ENCODE data around the gene TMPRSS9. TPM values are rescaled to one million over a fixed set of nuclear protein-coding genes. Genes with fewer than 3 reads are reported as not detected.

TMPRSS9 gene
- total and polyA plus RNA-seq, 2 of the 13 experiments (the other 11 are each of a cell fraction or from before 2014, with no cell fraction given) = 2.5 to 5.2 TPM

DNA sequence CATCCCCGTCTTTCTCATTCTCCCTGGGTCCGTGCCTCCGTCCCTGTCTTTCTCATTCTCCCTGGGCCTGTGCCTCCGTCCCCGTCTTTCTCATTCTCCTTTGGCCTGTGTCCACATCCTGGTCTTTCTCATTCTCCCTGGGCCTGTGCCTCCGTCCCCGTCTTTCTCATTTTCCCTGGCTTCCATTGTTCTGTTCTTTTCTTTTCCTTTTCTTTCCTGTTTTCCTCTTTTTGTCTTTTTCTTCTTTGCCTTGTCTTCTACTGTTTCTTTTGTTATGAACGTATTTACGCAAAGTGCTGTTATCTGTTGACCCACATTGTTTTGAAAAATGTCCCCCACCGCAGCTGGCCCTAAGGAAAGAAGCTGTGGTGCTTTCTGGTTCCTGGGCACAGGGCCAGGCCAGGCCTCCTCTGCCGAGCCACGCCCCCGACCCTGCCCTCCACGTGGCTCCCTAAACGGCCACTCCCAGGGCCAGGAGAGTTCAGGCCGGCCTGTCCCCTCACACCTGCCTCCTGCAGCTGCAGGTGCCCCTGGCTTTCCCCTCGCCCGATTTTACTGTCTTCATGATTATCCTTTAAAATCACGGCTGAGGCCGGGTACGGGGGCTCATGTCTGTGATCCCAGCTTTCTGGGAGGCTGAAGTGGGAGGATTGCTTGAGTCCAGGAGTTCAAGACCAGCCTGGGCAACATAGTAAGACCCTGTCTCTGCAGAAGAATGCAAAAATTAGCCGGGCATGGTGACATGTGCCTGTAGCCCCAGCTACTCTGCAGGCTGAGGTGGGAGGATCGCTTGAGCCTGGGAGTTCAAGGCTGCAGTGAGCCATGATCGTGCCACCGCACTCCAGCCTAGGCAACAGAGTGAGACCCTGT lies 14.0 kb upstream of the TMPRSS9 start:
- 75% methylated on average over 25 of the region's 25 CpGs for WGBS (ENCODE audit: low lambda C conversion rate)
- no peak overlapping the region for H3K9ac ChIP-seq (ENCODE audit: insufficient read depth, low read depth, low read length)
- no peaks in the 10 kb centered on the region for H3K27me3 ChIP-seq (ENCODE audit: control insufficient read depth in 1 of 2, insufficient read depth in 2 of 2, low read length in 2 of 2)
- ChIA-PET CTCF (ENCODE audit: low intra/inter-chr PET ratio, low total read pairs) (no interaction called here), POLR2A (no interaction called here)
- intact Hi-C loops (cut with micrococcal nuclease; ENCODE audit: unreplicated experiment) = no loop called here
- TF ChIP-seq PHF20 (CRISPR knock-in tag; IDR thresholded peaks at IDR 0.05) (no peak), SRY (CRISPR knock-in tag; IDR thresholded peaks at IDR 0.05) (no peak), NFKB2 (CRISPR knock-in tag; IDR thresholded peaks at IDR 0.05; ENCODE audit: borderline replicate concordance) (no peak), SNAPC2 (CRISPR knock-in tag; IDR thresholded peaks at IDR 0.05) (no peak), ZNF629 (CRISPR knock-in tag; conservative IDR thresholded peaks at IDR 0.05) (no peak), NONO (IDR thresholded peaks at IDR 0.05) (no peak), NONO (CRISPR knock-in tag; conservative IDR thresholded peaks at IDR 0.05) (no peak), ARNT2 (CRISPR knock-in tag; IDR thresholded peaks at IDR 0.05; ENCODE audit: low read depth) (no peak), SMAD9 (CRISPR knock-in tag; IDR thresholded peaks at IDR 0.05) (no peak), SOX5 (CRISPR knock-in tag; IDR thresholded peaks at IDR 0.05; ENCODE audit: borderline replicate concordance) (0 out of 2 replicates have a peak, but pooled peaks have one; percentile 40), SOX13 (IDR thresholded peaks at IDR 0.05) (no peak), SOX13 (CRISPR knock-in tag; conservative IDR thresholded peaks at IDR 0.05 in 1 of 2, IDR thresholded peaks at IDR 0.05 in 1 of 2) (peak in 1 of 2 experiments; percentile 51; a peak in 2 of 4 replicates), TRIM24 (CRISPR knock-in tag; IDR thresholded peaks at IDR 0.05) (no peak)
- TF ChIP-seq, protein P1, sequence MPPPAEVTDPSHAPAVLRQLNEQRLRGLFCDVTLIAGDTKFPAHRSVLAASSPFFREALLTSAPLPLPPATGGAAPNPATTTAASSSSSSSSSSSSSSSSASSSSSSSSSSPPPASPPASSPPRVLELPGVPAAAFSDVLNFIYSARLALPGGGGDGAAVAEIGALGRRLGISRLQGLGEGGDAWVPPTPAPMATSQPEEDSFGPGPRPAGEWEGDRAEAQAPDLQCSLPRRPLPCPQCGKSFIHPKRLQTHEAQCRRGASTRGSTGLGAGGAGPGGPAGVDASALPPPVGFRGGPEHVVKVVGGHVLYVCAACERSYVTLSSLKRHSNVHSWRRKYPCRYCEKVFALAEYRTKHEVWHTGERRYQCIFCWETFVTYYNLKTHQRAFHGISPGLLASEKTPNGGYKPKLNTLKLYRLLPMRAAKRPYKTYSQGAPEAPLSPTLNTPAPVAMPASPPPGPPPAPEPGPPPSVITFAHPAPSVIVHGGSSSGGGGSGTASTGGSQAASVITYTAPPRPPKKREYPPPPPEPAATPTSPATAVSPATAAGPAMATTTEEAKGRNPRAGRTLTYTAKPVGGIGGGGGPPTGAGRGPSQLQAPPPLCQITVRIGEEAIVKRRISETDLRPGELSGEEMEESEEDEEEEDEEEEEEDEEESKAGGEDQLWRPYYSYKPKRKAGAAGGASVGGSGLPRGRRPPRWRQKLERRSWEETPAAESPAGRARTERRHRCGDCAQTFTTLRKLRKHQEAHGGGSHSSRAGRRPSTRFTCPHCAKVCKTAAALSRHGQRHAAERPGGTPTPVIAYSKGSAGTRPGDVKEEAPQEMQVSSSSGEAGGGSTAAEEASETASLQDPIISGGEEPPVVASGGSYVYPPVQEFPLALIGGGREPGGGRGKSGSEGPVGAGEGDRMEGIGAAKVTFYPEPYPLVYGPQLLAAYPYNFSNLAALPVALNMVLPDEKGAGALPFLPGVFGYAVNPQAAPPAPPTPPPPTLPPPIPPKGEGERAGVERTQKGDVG (CRISPR knock-in tag; IDR thresholded peaks at IDR 0.05; ENCODE audit: borderline replicate concordance) = no peak
- TF ChIP-seq, protein P2, sequence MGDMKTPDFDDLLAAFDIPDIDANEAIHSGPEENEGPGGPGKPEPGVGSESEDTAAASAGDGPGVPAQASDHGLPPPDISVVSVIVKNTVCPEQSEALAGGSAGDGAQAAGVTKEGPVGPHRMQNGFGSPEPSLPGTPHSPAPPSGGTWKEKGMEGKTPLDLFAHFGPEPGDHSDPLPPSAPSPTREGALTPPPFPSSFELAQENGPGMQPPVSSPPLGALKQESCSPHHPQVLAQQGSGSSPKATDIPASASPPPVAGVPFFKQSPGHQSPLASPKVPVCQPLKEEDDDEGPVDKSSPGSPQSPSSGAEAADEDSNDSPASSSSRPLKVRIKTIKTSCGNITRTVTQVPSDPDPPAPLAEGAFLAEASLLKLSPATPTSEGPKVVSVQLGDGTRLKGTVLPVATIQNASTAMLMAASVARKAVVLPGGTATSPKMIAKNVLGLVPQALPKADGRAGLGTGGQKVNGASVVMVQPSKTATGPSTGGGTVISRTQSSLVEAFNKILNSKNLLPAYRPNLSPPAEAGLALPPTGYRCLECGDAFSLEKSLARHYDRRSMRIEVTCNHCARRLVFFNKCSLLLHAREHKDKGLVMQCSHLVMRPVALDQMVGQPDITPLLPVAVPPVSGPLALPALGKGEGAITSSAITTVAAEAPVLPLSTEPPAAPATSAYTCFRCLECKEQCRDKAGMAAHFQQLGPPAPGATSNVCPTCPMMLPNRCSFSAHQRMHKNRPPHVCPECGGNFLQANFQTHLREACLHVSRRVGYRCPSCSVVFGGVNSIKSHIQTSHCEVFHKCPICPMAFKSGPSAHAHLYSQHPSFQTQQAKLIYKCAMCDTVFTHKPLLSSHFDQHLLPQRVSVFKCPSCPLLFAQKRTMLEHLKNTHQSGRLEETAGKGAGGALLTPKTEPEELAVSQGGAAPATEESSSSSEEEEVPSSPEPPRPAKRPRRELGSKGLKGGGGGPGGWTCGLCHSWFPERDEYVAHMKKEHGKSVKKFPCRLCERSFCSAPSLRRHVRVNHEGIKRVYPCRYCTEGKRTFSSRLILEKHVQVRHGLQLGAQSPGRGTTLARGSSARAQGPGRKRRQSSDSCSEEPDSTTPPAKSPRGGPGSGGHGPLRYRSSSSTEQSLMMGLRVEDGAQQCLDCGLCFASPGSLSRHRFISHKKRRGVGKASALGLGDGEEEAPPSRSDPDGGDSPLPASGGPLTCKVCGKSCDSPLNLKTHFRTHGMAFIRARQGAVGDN (CRISPR knock-in tag; IDR thresholded peaks at IDR 0.05) = peak; percentile 34; the same call in 1 of the 2 replicates
- ATAC-seq (peak; percentile 38; the same call in 2 of the 3 replicates), DNase-seq (ENCODE audit: low spot score) (no peak), FAIRE-seq (no peak)
- peaks cover 9% of the 10 kb centered on the region for H3K4me1 ChIP-seq (ENCODE audit: insufficient read depth, low read length)
- no peaks in the 10 kb centered on the region for H4K20me1 ChIP-seq (ENCODE audit: insufficient read depth, low read length)
- no peak overlapping the region for H2AFZ ChIP-seq (ENCODE audit: low read length)
- no peaks in the 10 kb centered on the region for H3K9me3 ChIP-seq (ENCODE audit: low read length)
- no TSS peak for BruUV-seq (replicated peaks)
- in situ Hi-C loops (cut with HindIII; ENCODE audit: extremely low pct_ligation_motif_present, low pct_unique_long_range_greater_than_20kb) = no loop called here
- H3K4me3 ChIP-seq (replicated peaks in 1 of 3; ENCODE audit: insufficient read depth in 1 of 3, low read depth in 2 of 3, low read length in 3 of 3) = no peak overlapping the region
- H3K4me2 ChIP-seq (ENCODE audit: low read depth, low read length) = no peak overlapping the region
- no peak overlapping the region for H3K27ac ChIP-seq (ENCODE audit: extremely low read length, insufficient read depth, low read length)
- no peaks in the 10 kb centered on the region for H3K79me2 ChIP-seq (ENCODE audit: insufficient read depth, low read length)
- no peaks in the 10 kb centered on the region; a peak in 1 of 5 replicates for H3K36me3 ChIP-seq (replicated peaks in 1 of 2; ENCODE audit: control insufficient read depth in 1 of 2, insufficient read depth in 2 of 2, low read length in 2 of 2)
